HuH-7.5 (cell line): Measurements from ENCODE around the gene GPR139.

Experiments
- DNase-seq: peaks from one replicate; pipeline ENCODE4 v3.0.0; 2011; ENCODE audit warnings: low spot score

The GPR139 gene

GRCh38 chr16:20053336-20053735 lies 20.4 kb downstream of the GPR139 start:
- DNase-seq, result no peak

- no peak for DNase-seq
Observed at GRCh38 chr16:20051611-20052010, 22.1 kb downstream of the GPR139 start.

GRCh38 chr16:20051147-20051546 lies 22.5 kb downstream of the GPR139 start:
- DNase-seq, result no peak

DNA sequence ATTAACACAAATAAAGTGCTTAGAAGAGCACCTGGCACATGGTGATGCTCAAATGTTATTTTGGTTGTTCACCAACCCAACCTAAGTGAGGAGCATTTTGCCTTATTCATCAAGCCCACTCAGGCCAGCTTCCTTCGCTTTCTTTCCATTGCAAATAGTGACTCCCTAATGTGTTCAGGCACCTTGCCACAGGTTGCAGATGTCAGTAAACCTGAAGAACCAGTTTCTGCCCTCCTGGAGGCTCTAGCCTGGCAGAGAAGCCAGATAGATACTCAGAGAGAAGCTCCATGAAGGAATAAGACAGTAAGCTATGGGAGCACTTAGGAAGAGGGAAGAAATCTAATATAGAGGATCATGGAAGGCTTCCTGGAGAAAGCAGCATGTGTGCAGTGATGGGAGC lies 23.9 kb downstream of the GPR139 start:
- DNase-seq, result no peak

DNA sequence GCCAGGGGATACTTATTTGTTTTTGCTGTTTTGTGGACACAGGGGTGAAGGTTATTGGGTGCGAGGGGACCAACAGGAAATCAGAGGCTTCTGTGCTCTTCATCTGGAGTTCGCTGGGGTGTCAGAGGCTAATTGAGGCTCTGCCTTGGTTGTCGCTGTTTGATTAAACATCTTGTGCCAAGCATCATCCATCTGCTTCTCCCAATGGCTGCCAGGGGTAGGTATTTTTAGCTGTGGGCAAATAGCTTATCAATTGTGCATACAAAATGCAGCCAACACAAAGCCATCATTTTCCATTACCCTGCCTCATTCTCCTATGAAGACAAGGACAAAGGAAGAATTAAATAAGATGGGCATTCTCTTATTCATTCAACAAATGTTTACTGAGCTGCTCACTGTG lies 27.8 kb downstream of the GPR139 start:
- DNase-seq, result no peak

- DNase-seq, result no peak
Observed at GRCh38 chr16:20042848-20043247, 30.8 kb downstream of the GPR139 start.

DNA sequence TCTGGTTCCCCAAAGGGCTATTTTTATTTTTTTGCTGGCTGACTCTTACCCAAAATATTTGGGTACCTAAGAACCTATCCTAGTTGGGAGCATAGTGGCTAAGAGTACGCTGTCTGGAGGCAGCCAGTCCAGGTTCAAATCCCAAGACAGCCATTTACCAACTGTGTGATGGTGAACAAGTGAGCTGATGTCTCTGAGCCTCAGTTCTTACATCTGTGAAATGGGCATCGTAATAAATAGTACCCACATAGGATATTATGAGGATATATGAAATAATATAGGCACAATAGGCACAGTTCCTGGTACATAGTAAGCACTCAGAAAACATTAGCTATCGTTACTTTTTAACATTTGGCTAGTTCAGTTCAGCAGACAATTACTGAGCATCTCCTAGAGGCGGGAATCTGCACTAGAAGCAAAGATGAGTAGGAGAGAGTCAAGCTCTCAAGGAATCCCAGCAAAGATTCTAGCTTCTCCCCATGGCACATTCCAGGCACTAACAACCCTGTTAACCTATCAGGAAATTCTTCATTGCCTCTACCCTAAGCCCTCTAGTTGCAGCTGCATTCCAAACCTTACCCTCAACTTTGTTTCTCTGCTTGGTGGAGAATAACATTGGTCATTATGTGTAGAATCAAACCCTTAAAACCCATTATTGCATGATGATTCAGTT lies 31.6 kb downstream of the GPR139 start:
- no peak for DNase-seq

DNA sequence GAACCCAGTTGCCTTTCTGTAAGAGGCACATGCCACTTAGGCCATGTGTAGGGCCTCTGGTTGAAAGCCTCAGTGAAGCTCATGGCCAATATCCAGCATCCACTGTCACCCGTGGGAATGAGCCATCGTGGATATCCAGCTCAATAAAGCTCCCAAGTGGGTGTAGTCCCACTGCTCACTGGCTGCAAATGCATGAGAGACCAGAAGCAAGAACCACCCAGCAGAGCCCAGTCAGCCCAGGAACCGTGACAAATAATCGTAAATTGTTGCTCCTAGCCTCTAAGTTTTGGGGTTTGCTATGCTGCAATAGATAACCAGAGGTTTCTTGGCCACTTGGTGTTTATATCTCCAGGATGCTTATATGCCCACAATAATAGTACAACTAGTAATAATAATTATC lies 33.7 kb downstream of the GPR139 start:
- DNase-seq, result no peak

GRCh38 chr16:20029611-20030010 lies 44.1 kb downstream of the GPR139 start:
- no peak for DNase-seq

- no peak for DNase-seq
Observed at GRCh38 chr16:20026361-20027072, 47.2 kb downstream of the GPR139 start.

GRCh38 chr16:20023190-20023589 lies 50.5 kb downstream of the GPR139 start:
- DNase-seq, result no peak

DNA sequence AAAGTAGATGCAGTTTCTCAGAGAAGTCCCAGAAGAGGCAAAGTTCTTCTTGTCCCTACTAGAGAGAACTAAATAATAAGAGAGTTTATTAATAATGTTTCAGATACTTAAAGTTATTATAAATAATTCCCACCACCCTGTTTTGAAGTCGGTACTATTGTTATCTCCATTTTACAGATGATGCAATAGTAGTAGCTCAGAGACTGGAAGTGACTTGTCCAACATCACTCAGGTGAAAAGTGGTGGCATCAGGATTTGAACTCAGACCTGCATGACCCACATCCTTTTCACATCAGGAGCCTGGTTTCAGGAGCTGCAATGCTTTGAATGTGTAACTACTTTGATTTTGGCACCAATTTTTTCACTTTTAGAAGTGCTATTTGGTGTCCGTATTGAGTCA lies 52.7 kb downstream of the GPR139 start:
- no peak for DNase-seq

- no peak for DNase-seq
Observed at GRCh38 chr16:20020083-20020482, 53.6 kb downstream of the GPR139 start.

- DNase-seq, result no peak
Observed at GRCh38 chr16:20016234-20016633, 57.5 kb downstream of the GPR139 start.

DNA sequence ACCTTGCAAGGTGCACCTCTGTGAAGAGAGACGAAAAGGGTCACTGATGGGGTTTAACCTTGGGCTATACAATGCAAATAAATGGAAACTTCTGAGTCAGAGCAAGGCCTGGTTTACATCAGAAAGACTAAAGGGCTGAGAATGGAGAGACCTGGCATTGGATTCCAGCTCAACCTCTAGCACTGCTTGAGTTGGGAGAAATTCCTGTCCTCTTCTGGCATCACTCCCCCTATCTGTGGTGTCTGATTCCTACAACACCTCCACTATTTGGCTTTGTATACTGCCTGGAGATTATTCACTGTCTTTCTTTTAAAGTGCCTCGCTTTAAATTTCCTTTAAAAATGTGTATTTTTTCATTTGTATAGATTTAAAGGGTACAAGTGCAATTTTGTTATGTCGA lies 68.8 kb downstream of the GPR139 start:
- DNase-seq, result no peak

- no peak for DNase-seq
Observed at GRCh38 chr16:20002936-20003335, 70.8 kb downstream of the GPR139 start.

DNA sequence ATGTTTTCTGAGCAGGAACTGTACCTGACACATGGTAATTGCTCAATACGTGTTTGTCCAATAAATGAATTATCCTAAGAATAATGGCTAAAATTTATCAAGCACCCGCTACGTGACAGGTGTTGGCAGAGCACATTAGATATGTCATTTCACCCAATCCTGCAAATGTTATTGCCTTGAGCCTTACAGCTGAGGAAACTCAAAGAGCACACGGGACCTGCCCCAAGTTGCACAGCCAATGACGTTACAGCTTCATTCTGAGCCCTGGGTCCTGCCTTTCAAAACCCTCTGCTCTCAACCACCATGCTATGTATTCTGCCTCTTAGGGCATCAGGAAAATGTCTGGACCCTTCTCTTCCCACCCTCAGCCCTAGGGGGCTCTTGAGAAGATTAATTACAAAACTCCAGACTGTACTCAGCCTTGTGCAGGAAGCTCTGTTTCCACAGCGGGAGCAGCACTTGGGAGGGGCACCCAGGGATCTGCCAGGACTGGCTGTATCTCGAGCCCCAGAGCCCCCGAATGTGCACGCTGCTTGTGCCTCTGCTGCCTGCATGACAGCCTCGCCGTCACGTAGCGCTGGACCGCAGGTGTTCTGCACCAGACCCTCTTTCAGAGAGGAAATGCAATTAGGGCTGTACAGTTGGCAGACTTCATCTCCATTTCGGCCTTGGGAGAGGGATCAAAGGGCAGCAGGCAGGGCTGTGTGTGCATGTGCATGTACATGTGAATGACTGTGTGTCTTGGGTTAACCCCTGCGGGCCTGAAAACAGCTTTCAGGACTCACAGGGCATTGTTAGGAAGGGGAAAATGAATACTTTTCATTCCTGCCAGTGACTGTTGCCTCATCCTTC lies 71.6 kb downstream of the GPR139 start:
- no peak for DNase-seq

GRCh38 chr16:19997734-19998133 lies 76.0 kb downstream of the GPR139 start:
- no peak for DNase-seq

- no peak for DNase-seq
Observed at GRCh38 chr16:19997264-19997663, 76.4 kb downstream of the GPR139 start.

GRCh38 chr16:19994466-19995170 lies 79.1 kb downstream of the GPR139 start:
- DNase-seq, result no peak

DNA sequence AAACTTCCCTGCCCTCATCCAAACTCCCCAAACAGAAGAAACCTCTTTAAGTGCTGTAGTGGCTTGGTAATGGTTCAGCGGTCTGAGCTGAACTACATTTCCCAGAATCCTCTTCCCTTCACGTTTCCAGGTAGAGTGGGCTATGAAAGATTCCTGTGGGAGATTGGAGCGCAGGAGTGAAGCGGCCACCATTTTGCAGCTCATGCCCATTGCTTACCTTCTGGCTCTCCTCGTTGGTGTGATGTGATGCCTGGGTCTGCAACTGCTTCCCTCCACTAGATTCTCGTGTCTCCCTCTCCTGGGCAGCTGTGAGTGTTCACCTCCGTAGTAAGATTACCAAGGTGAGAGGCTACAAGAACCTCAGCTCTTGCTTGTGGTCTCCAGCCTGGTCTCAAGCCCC lies 82.1 kb downstream of the GPR139 start:
- no peak for DNase-seq

DNA sequence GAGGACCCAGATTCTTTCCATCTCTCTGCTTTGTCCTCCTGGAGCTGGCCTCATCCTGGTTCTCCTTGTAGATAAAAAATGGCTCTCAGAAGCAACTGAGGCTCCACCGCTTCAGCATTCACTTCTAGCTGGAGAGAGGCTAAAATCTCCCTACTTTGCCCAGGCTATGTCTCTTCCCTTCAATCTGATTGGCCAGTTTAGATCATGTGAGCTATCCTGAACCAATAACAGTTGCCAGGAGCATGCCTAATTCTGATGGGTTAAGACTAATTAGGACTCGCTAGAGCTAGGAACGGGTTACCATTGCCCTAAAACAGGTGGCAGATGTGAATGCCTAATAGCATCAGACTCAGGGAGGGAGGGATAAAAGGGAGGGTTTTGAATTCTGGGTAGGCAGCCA lies 89.6 kb downstream of the GPR139 start:
- DNase-seq, result no peak
